GM12878 (cell line): ENCODE results near the gene ASB15. TPM values are rescaled to one million over a fixed set of nuclear protein-coding genes. Genes with fewer than 3 reads are reported as not detected.

Experiments used
- ATAC-seq: fragments of 200-7000 bp; cut with Tn5 transposase; 3 replicates; pipeline ENCODE4 v1.9.1; 2020; ENCODE audit warnings: mild to moderate bottlenecking, moderate library complexity
- BruUV-seq: library from RNA; stranded (reverse); fragments of 400-500 nt; replicated peaks from 2 replicates; lab custom pipeline; 2021; lab: Mats Ljungman, UMichigan
- CTCF ChIA-PET: fragments of 300-600 bp; sonication (Branson Sonifier 250); formaldehyde crosslinking; extraction: SDS; loops from one replicate; lab custom pipeline; 2021; ENCODE audit warnings: inconsistent platforms; lab: Yijun Ruan, JAX
- POLR2A ChIA-PET: fragments of 350-600 bp; formaldehyde crosslinking; extraction: SDS; loops from one replicate; lab custom pipeline; 2021; ENCODE audit warnings: inconsistent platforms; lab: Charles Lee
- RAD21 ChIA-PET: fragments of 300-600 bp; sonication (Branson Sonifier 250); formaldehyde crosslinking; loops from one replicate; lab custom pipeline; 2023; ENCODE audit warnings: antibody characterized with exemption; ENCODE audit not compliant: unreplicated experiment; lab: Charles Lee
- SMC1A ChIA-PET: fragments of 300-600 bp; sonication (Branson Sonifier 250); formaldehyde crosslinking; loops from one replicate; lab custom pipeline; 2023; ENCODE audit not compliant: unreplicated experiment, uncharacterized antibody; lab: Charles Lee
- DNase-seq: peaks from one replicate; pipeline ENCODE4 v3.0.0-alpha.2; 2011; ENCODE audit warnings: low read depth, low spot score
- FAIRE-seq: peaks from 3 replicates; lab custom pipeline; 2011; peaks lifted over from hg19 to GRCh38; lab: Jason Lieb, UNC
- H2AFZ ChIP-seq: 2 replicates; pipeline ENCODE4 v1.6.0; 2011; ENCODE audit warnings: low read depth, low read length, control low read depth; ENCODE audit not compliant: control insufficient read depth
- H3K27ac ChIP-seq: 2 replicates; pipeline ENCODE4 v1.5.1; 2011; ENCODE audit warnings: control low read depth; ENCODE audit not compliant: control insufficient read depth, insufficient read depth
- H3K27me3 ChIP-seq, 2 experiments: replicated peaks in 1 of 2; 2 replicates each; pipeline versions ENCODE4 v1.6.0 to v1.6.1; 2011; ENCODE audit warnings: low read length in 1 of 2; ENCODE audit not compliant: control insufficient read depth in 2 of 2, insufficient read depth in 2 of 2
- H3K36me3 ChIP-seq, 2 experiments: 2 replicates each; pipeline ENCODE4 v1.5.1; 2011; ENCODE audit warnings: low read length in 1 of 2; ENCODE audit not compliant: control insufficient read depth in 2 of 2, insufficient read depth in 2 of 2
- H3K4me1 ChIP-seq: 2 replicates; pipeline ENCODE4 v1.6.1; 2011; ENCODE audit warnings: mild to moderate bottlenecking, low read length, moderate library complexity, mixed read lengths; ENCODE audit not compliant: control insufficient read depth, insufficient read depth
- H3K4me2 ChIP-seq: 2 replicates; pipeline ENCODE4 v1.6.0; 2011; ENCODE audit warnings: control low read depth; ENCODE audit not compliant: control insufficient read depth, insufficient read depth
- H3K4me3 ChIP-seq: fragments of 200-600 bp; sonication (generic); 2 replicates; pipeline ENCODE4 v1.5.1; 2016
- H3K79me2 ChIP-seq: 2 replicates; pipeline ENCODE4 v1.6.0; 2011; ENCODE audit warnings: low read length; ENCODE audit not compliant: control insufficient read depth, insufficient read depth
- H3K9ac ChIP-seq: 2 replicates; pipeline ENCODE4 v1.8.0; 2011; ENCODE audit warnings: low read length, control low read depth, mixed read lengths; ENCODE audit not compliant: control insufficient read depth, insufficient read depth
- H3K9me3 ChIP-seq: replicated peaks from 3 replicates; pipeline ENCODE4 v1.5.1; 2011; ENCODE audit warnings: mild to moderate bottlenecking, low read length; ENCODE audit not compliant: control insufficient read depth, insufficient read depth
- H4K20me1 ChIP-seq: 2 replicates; pipeline ENCODE4 v1.6.0; 2011; ENCODE audit not compliant: control insufficient read depth, insufficient read depth
- ATF7 ChIP-seq: fragments of 450-650 bp; IDR thresholded peaks from 2 replicates; pipeline ENCODE4 v1.6.1; 2016; ENCODE audit warnings: low read depth, mild to moderate bottlenecking
- BCL3 ChIP-seq: IDR thresholded peaks from 2 replicates; pipeline ENCODE4 v1.6.1; 2011; ENCODE audit warnings: borderline replicate concordance, low read depth, mild to moderate bottlenecking, moderate library complexity, low read length; ENCODE audit not compliant: insufficient read depth, poor library complexity, severe bottlenecking
- CUX1 ChIP-seq: IDR thresholded peaks from 2 replicates; pipeline ENCODE4 v1.6.1; 2012; ENCODE audit warnings: improper control_type of control experiment, low read depth, low read length; ENCODE audit not compliant: insufficient replicate concordance
- IKZF1 ChIP-seq: fragments of 450-650 bp; conservative IDR thresholded peaks from 2 replicates; pipeline ENCODE4 v1.6.1; 2017; ENCODE audit warnings: antibody characterized with exemption, mild to moderate bottlenecking
- IKZF2 ChIP-seq, 2 experiments: fragments of 450-650 bp; IDR thresholded peaks; 2 replicates each; pipeline ENCODE4 v1.6.1; 2017; ENCODE audit warnings: mild to moderate bottlenecking in 2 of 2, moderate library complexity in 2 of 2
- MLLT1 ChIP-seq: fragments of 450-650 bp; IDR thresholded peaks from 2 replicates; pipeline ENCODE4 v1.6.1; 2016; ENCODE audit warnings: mild to moderate bottlenecking
- ZNF274 ChIP-seq: IDR thresholded peaks from one replicate; pipeline ENCODE4 v1.8.0; 2011; ENCODE audit not compliant: insufficient read length, insufficient read depth
- WGBS: methylation state at CpG from one replicate; pipeline ENCODE4 v1.1.6; 2016; ENCODE audit warnings: low lambda C conversion rate; ENCODE audit not compliant: insufficient replicate concordance, insufficient coverage; ENCODE audit errors: missing lambda C conversion rate; 5-methylcytosine and 5-hydroxymethylcytosine counted together
- in situ Hi-C: fragments of 300-500 bp; cut with MboI; formaldehyde crosslinking; loops from 9 replicates; pipeline ENCODE4 v1.14.3; 2018; ENCODE audit warnings: mixed read lengths
- intact Hi-C: fragments of 100-400 bp; cut with micrococcal nuclease; formaldehyde crosslinking; loops from one replicate; pipeline ENCODE4 v1.14.2; 2022; ENCODE audit not compliant: unreplicated experiment
- polyA plus RNA-seq, 11 experiments: library from polyadenylated mRNA; depleted of rRNA in 4 of 11; unstranded in 6 of 11; stranded (reverse) in 5 of 11; fragments of >200 nt; fragmentation: Nextera tagmentation in 4 of 11; fragmentation: Illumina TruSeq in 1 of 11; extraction: Ambion mirVana in 4 of 11; extraction: Trizol in 1 of 11; gene quantifications; 1 replicate in 1 of 11; 2 replicates in 10 of 11; pipeline versions ENCODE4 v1.2.1 to v1.2.3, GENCODE V29; 2011 to 2016; ENCODE audit warnings: inconsistent platforms in 2 of 11, missing spikeins in 2 of 11, low read depth in 1 of 11
- total RNA-seq, 4 experiments: library from RNA; depleted of rRNA in 3 of 4; stranded (reverse); fragments of >200 nt in 3 of 4; fragmentation: Illumina TruSeq in 1 of 4; extraction: Trizol in 1 of 4; gene quantifications; 2 replicates each; pipeline versions ENCODE4 v1.2.1 to v1.2.3, GENCODE V29; 2013 to 2021

Gene ASB15
- total and polyA plus RNA-seq, 10 of the 15 experiments (the other 5 are each of a cell fraction or from before 2014, with no cell fraction given) = not detected

GRCh38 chr7:123658023-123658422 lies 56.4 kb downstream of the ASB15 start:
- POLR2A ChIA-PET = no interaction called here
- TF ChIP-seq IKZF1 = no peak
- Histone ChIP-seq H3K4me2 (no peak overlapping the region), H3K27me3 (no peaks in the 10 kb centered on the region; a peak in 1 of 4 replicates), H3K4me1 (no peaks in the 10 kb centered on the region), H3K36me3 (no peaks in the 10 kb centered on the region), H2AFZ (no peak overlapping the region), H3K9me3 (no peaks in the 10 kb centered on the region), H3K27ac (no peak overlapping the region), H3K79me2 (no peaks in the 10 kb centered on the region), H3K9ac (no peak overlapping the region), H3K4me3 (no peak overlapping the region), H4K20me1 (no peaks in the 10 kb centered on the region)
- FAIRE-seq = no peak
- RAD21 ChIA-PET = no interaction called here
- intact Hi-C loops = no loop called here
- in situ Hi-C loops = no loop called here
- no peak for ATAC-seq
- CTCF ChIA-PET = no interaction called here
- BruUV-seq = no TSS peak
- WGBS = 58% methylated on average over 6 of the region's 6 CpGs
- SMC1A ChIA-PET = interaction anchor here (0.6 to 0.9 kb wide), 2 partner anchors 140 to 212 kb away, joined by 3 to 4 read pairs; no protein-coding TSS in a partner anchor
- DNase-seq = no peak

GRCh38 chr7:123660514-123661354 lies 59.1 kb downstream of the ASB15 start:
- Histone ChIP-seq H3K4me1 (no peaks in the 10 kb centered on the region), H3K9me3 (no peaks in the 10 kb centered on the region), H4K20me1 (no peaks in the 10 kb centered on the region), H3K36me3 (no peaks in the 10 kb centered on the region), H3K27me3 (no peaks in the 10 kb centered on the region), H2AFZ (no peak overlapping the region), H3K79me2 (no peaks in the 10 kb centered on the region), H3K27ac (no peak overlapping the region), H3K4me3 (no peak overlapping the region), H3K4me2 (no peak overlapping the region), H3K9ac (no peak overlapping the region)
- 26% methylated on average over 8 of the region's 8 CpGs for WGBS
- no TSS peak for BruUV-seq
- POLR2A ChIA-PET = no interaction called here
- CTCF ChIA-PET = interaction anchor here (1.0 kb wide), 1 partner anchor 41 kb away, joined by 3 read pairs; no protein-coding TSS in a partner anchor
- FAIRE-seq = no peak
- intact Hi-C loops = no loop called here
- SMC1A ChIA-PET = no interaction called here
- no peak for DNase-seq
- RAD21 ChIA-PET = no interaction called here
- in situ Hi-C loops = no loop called here
- ATAC-seq = no peak
- no peak for TF ChIP-seq BCL3
- TF ChIP-seq CUX1 = no peak
- TF ChIP-seq IKZF2 (IDR thresholded peaks at IDR 0.05) = no peak
- TF ChIP-seq ATF7 = no peak
- no peak for TF ChIP-seq MLLT1
- TF ChIP-seq ZNF274 = no peak
